Endothelial cell of hepatic sinusoid (primary cell): Measurements from ENCODE around the gene CLDN1.
"Not testable (repeated sequence)": the region's sequence is repeated elsewhere in the genome, so short reads cannot be mapped to it uniquely, and the experiment has no call there.

Experiments used
- in situ Hi-C: cut with HindIII; loops from 2 replicates; pipeline ENCODE4 v1.10.0; 2017; ENCODE audit warnings: low sequenced_read_pairs

The CLDN1 gene

DNA sequence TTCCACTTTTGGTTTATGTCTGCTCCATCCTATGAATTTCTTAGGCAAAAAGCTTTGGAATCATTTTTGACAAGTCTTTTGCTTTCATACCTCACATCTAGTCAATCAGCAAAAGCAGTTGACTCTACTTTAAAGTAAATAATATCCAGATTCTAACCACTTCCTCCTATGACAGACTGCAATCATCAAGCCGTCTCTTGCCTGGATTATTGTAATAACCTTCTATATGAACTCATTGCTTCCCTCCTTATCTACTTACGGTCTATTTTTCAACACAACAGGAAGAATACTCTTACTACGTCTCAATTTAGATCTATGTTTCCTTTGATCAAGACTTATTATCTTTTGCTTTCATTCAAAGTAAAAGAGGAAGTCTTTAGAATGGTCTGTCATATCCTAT lies 20.7 kb downstream of the CLDN1 start:
- in situ Hi-C loops = no loop called here

DNA sequence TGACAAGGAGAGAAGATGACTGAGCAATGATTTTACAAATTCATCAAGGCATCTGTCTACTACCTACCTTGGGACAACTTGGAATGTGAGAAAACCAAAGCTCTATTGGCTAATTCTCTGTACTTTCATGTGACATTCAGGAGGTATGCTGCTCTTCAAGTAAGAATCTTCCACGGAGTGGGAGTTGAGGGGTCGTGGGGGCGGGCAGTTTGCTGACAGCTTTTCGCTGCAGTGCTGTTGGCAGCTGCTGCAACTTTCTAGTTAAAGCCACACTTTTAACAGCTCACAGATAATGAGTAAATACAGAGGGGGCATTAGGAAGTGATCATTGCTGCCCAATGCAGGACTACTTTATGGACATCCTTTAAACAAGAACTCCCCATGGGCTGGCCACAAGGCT lies 22.3 kb downstream of the CLDN1 start:
- in situ Hi-C loops = no loop called here

DNA sequence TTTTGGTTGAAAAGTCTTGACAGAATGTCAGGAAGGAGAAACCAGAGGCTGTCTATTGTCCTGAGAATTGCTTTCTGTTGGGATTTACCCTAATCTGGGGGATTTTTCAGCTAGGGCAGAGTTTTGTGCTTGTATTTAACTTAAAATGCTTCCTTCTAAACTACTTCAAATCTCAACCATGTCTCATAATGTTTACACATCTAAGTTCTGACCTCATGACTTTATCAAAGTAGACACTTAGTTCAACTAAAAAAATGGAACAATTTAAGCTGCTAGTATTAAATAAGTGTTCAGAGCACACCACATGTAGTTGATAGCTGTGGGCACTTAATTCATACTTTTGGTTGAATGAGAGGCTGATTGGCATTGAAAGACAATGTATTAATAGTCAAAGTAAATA lies 28.2 kb downstream of the CLDN1 start:
- in situ Hi-C loops = no loop called here

- in situ Hi-C loops = no loop called here
These were observed 28.6 kb downstream of the CLDN1 start for GRCh38 chr3:190293621-190294020.

GRCh38 chr3:190291994-190292584 lies 30.2 kb downstream of the CLDN1 start:
- in situ Hi-C loops = no loop called here

- in situ Hi-C loops = no loop called here
These were observed 32.3 kb downstream of the CLDN1 start for GRCh38 chr3:190289989-190290388.

DNA sequence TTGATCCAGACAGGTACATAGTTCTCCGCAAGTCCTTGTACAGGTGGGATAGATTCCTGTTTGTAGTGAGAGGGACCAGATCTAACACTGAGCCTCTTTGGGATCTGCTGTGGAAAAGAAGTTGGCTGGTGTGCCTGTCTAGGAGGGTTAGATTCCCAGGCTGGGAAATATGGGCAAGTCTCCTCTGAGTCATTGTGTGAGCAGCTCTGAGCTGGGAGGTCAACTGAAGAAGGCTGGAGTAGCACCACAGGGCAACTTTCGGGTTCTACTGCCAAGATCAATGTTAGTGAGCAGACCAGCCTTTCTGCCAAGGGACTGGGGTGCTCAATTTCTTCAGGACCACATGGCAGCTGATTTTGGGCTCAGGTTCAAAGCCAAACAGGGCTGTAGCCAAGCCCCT lies 33.4 kb downstream of the CLDN1 start:
- in situ Hi-C loops = no loop called here

GRCh38 chr3:190286014-190286413 lies 36.2 kb downstream of the CLDN1 start:
- in situ Hi-C loops = no loop called here

- in situ Hi-C loops = no loop called here
These were observed 40.8 kb downstream of the CLDN1 start for GRCh38 chr3:190281308-190282051.

DNA sequence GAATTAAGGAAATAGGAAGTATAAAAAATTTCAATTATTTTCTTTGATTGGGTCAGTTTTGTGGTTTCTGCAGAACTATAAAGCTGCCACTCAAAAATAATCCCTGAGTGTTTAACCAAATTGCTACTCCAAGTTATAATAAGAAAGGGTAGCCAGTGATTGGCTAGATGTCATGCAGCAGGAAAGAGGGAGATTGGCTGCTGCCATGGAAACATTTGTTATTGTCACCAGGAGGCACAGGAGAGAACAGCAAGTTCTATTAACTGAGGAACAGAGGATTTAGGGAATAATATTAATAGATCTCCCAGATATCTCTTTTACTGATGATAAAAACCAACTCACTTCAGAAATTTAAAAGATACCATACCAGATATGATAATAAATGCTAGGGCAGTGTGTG lies 42.6 kb downstream of the CLDN1 start:
- in situ Hi-C loops = no loop called here

GRCh38 chr3:190272747-190273146 lies 49.5 kb downstream of the CLDN1 start:
- in situ Hi-C loops = no loop called here

DNA sequence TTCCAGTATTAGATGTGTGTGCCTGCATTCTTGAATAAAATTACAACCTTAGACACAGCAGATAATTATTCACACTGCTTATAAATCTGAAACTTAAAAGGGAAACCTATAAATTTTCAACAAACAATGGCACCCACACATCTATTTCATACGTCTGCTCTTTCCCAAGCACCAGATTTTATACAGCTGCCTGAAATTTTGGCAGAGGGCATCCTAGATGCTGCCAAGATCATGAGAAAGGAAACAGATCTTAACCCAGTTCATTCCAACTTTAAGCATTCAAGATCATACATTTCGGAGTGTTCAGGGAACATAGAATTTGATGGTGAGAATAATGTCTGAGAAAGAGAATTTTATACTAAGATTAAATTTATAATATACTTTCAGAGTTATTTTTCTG lies 53.1 kb downstream of the CLDN1 start:
- in situ Hi-C loops = no loop called here

DNA sequence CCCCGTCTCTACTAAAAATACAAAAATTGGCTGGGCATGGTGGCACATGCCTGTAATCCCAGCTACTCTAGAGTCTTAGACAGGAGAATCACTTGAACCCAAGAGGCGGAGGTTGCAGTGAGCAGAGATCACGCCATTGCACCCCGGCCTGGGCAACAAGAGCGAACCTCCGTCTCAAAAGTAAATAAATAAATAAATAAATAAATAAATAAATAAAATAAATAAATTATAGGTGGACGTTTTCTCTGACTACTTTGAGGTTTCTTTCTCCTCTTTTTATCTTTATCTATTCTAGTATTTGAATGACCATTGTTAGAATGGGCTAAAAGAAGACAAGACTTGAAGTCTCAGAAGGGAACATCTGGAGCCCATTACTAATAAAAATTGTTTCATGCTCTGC lies 54.8 kb downstream of the CLDN1 start:
- in situ Hi-C loops = not testable (repeated sequence)

GRCh38 chr3:190266913-190267290 lies 55.3 kb downstream of the CLDN1 start:
- in situ Hi-C loops = no loop called here

DNA sequence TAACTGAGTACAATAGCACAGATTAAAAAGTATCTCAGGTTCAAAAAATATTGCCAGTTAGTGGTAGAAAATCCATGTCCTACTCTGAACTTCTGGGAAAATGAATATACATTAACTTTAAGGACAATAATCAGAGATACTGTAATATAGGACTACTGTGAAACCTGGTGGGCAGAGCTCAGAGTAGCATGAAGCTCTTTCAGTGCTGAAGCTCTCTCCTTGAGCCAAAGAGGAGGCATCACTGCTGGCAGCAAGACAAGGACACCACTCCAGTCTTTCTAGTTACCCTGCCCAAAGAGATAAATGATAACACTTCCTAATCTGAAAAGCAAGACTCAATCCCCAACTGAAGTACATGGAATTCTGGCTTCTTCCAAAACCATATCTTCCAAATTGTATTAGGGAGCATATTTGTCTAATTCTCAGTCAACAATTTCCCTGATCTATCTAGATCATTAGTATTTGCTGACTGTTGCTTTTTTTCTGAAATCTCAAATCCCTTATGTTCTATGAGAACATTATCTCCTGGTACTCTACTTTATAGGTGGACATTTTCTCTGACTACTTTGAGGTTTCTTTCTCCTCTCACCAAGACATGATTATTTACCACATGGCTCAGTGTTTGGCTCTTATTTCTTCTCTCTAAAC lies 55.9 kb downstream of the CLDN1 start:
- in situ Hi-C loops = no loop called here

DNA sequence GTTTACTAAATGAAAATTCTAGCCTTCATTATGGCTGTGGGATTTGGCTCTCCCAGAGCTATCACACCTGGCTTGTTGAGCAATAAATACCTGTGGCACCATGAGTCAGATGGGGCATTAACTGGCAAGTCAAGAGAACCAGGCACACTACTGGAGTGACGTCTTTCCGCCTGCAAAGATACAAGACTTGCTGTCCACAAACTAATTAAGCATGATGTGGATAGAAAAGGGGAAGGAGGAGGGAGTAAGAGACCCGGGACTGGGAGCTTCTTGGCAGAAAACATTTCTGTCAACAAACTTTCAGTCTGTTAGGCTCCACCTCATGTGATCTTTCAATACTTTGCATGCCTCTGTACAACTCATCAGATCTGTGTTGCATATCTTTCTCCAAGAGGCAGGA lies 56.5 kb downstream of the CLDN1 start:
- in situ Hi-C loops = no loop called here

- in situ Hi-C loops = no loop called here
These were observed 57.1 kb downstream of the CLDN1 start for GRCh38 chr3:190265126-190265525.

DNA sequence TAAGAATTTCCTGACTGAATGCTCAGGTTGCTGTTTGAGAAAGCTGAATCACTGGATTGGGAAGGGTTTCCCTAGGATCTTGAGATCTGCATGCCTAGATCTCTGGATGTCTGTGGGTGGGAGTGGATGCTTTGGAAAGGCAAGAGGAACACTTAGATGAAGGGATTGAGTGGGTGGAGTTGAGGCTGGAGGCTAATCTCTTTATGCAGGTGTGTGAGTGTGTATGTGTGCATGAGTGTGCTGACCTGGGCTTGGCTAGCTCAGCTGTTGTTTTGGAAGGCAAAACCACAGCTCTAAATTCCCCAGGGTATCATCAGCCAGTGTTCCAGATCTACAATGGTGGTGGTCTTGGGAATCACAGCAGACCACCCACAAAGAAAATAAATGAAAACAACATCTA lies 60.5 kb downstream of the CLDN1 start:
- in situ Hi-C loops = no loop called here

DNA sequence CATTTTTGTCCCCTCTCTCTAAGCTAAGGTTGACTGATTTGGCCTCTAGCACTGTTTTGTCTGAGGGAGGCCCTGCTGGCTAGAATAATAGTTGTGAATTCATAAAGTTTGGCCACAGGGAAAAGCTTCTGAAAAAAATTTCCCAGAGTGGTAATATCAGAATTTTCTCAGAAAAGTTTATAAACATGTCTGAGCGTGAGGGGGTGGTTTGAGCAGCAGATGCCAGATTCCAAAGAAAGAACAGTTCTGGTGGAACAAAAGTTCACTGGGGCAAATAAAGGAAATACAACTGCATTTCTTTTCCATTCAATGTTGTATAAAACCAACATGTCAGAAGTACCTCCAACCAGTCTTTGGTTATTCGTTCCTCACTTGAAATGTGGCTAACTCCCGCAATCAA lies 61.2 kb downstream of the CLDN1 start:
- in situ Hi-C loops = no loop called here

GRCh38 chr3:190260301-190260700 lies 61.9 kb downstream of the CLDN1 start:
- in situ Hi-C loops = no loop called here

- in situ Hi-C loops = no loop called here
These were observed 63.6 kb downstream of the CLDN1 start for GRCh38 chr3:190258634-190259033.
